Right lobe of liver (tissue), 6 donors: Measurements from ENCODE around the gene SPPL3. TPM values are rescaled to one million over a fixed set of nuclear protein-coding genes. Genes with fewer than 3 reads are reported as not detected.

Experiments used
- ATAC-seq, 4 donors: fragments of 200-7000 bp; cut with Tn5 transposase; one replicate each; pipeline ENCODE4 v1.9.1; 2020; ENCODE audit warnings: mild to moderate bottlenecking in 4 of 4, moderate library complexity in 4 of 4
- DNase-seq, 3 donors: peaks; one replicate each; pipeline ENCODE4 v3.0.0-alpha.2; 2020
- H3K27ac ChIP-seq, 3 donors: fragments of 200-600 bp; one replicate each; pipeline ENCODE4 v1.8.0; 2022
- H3K27me3 ChIP-seq, 2 donors: fragments of 200-600 bp; one replicate each; pipeline ENCODE4 v1.8.0; 2022
- H3K36me3 ChIP-seq, 4 donors: fragments of 200-600 bp; sonication (generic) in 1 of 4; one replicate each; pipeline versions ENCODE4 v1.5.1 to v1.8.0; 2017 to 2022; ENCODE audit warnings: control low read depth in 1 of 4
- H3K4me1 ChIP-seq, 4 donors: fragments of 200-600 bp; sonication (generic) in 1 of 4; one replicate each; pipeline versions ENCODE4 v1.5.1 to v1.8.0; 2017 to 2022; ENCODE audit warnings: control low read depth in 1 of 4
- H3K4me3 ChIP-seq, 3 donors: fragments of 200-600 bp; one replicate each; pipeline ENCODE4 v1.8.0; 2022
- H3K9me3 ChIP-seq, 4 donors: fragments of 200-600 bp; sonication (generic) in 1 of 4; one replicate each; pipeline versions ENCODE4 v1.5.1 to v1.8.0; 2017 to 2022; ENCODE audit warnings: control low read depth in 1 of 4
- POLR2A ChIP-seq: fragments of 450-650 bp; IDR thresholded peaks from one replicate; pipeline ENCODE4 v1.6.1; 2017; ENCODE audit warnings: antibody characterized with exemption, mild to moderate bottlenecking
- WGBS: methylation state at CpG from one replicate; pipeline ENCODE4 v1.1.6; 2018; ENCODE audit warnings: low coverage, low lambda C conversion rate; ENCODE audit not compliant: insufficient coverage; ENCODE audit errors: missing lambda C conversion rate; 5-methylcytosine and 5-hydroxymethylcytosine counted together
- intact Hi-C, 2 donors: fragments of 100-400 bp; cut with DNase I; formaldehyde crosslinking; loops; one replicate each; pipeline versions ENCODE4 v1.11.2 to v1.14.1; 2022
- total RNA-seq, 6 experiments: library from RNA; depleted of rRNA in 2 of 6; stranded (reverse); fragments of >200 nt in 2 of 6; fragmentation: NEBNext Ultra II Directional in 3 of 6; extraction: Animal tissue kit (Norgen Biotek cat#: 25700) in 3 of 6; gene quantifications; one replicate each; pipeline versions ENCODE4 v1.1.0 to v1.2.4, GENCODE V29; 2016 to 2023
- TF ChIP-seq, protein P1 (sequence below), 4 donors: fragments of 200-600 bp in 3 of 4; fragments of 450-650 bp in 1 of 4; IDR thresholded peaks; one replicate each; pipeline versions ENCODE4 v1.5.1 to v1.8.0; 2016 to 2022; ENCODE audit warnings: antibody characterized with exemption in 4 of 4, mild to moderate bottlenecking in 2 of 4
- donor health status: DM: no; HTN: yes; CAD: no.
- donor health status: DM: no; HTN: no; CAD: no.
- donor health status: DM: no; HTN: no; CAD: no.
- donor health status: DM: no; HTN: yes; CAD: no.
- donor health status: DM: no; HTN: yes; CAD: no.

SPPL3 gene
- total RNA-seq, 6 experiments from 2014 or later, result 10.7 to 26.6 (median 16.9) TPM

DNA sequence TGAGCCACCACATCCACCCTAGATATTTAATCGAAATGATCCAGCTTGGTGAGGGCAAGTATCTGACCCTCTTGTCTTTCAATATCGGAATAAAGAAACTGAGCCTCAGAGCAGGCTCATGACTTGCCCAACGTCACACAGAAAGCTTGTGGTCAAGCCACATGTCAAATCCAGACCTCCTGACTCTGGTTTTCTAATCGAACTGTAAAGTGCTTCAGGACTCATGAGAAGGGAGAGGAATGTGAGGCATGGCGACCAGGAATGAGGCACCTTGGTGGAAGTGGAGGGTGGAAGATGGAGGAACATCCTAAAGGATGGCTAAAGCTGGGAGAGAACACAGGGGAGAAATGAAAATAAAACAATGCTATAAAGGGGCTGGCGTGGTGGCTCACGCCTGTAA, 27.9 kb upstream of the SPPL3 start:
- no peaks in the 10 kb centered on the region for H3K9me3 ChIP-seq
- no peaks in the 10 kb centered on the region for H3K36me3 ChIP-seq
- H3K27me3 ChIP-seq, result no peaks in the 10 kb centered on the region
- H3K4me1 ChIP-seq, result no peaks in the 10 kb centered on the region
- TF ChIP-seq POLR2A, result no peak
- TF ChIP-seq, protein P1, sequence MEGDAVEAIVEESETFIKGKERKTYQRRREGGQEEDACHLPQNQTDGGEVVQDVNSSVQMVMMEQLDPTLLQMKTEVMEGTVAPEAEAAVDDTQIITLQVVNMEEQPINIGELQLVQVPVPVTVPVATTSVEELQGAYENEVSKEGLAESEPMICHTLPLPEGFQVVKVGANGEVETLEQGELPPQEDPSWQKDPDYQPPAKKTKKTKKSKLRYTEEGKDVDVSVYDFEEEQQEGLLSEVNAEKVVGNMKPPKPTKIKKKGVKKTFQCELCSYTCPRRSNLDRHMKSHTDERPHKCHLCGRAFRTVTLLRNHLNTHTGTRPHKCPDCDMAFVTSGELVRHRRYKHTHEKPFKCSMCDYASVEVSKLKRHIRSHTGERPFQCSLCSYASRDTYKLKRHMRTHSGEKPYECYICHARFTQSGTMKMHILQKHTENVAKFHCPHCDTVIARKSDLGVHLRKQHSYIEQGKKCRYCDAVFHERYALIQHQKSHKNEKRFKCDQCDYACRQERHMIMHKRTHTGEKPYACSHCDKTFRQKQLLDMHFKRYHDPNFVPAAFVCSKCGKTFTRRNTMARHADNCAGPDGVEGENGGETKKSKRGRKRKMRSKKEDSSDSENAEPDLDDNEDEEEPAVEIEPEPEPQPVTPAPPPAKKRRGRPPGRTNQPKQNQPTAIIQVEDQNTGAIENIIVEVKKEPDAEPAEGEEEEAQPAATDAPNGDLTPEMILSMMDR (IDR thresholded peaks at IDR 0.05), result no peak
- H3K4me3 ChIP-seq, result no peak overlapping the region
- intact Hi-C loops, result no loop called here
- H3K27ac ChIP-seq, result no peak overlapping the region
- no peak for DNase-seq
- ATAC-seq, result no peak
- WGBS, result 69% methylated on average over 7 of the region's 7 CpGs

DNA sequence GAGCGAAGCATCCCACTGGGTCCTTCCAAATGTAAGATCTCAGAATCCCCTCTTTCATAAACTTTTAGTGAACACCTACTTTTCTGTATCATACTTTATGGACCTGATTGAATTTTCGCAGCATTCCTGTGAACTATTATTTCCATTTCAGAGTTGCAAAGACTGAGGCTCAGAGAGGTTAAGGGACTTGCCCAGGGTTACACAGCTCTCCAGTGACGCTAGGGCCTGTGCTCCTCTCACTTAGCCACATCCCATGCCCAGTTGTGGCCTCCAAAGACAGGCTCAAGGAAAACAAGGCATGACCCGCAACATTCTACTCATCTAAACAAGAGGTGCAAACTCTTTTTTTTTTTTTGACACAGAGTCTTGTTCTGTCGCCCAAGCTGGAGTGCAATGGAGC, 25.9 kb upstream of the SPPL3 start:
- H3K27ac ChIP-seq, result no peak overlapping the region
- TF ChIP-seq, protein P1 (IDR thresholded peaks at IDR 0.05), result no peak
- intact Hi-C loops, result no loop called here
- H3K9me3 ChIP-seq, result no peaks in the 10 kb centered on the region
- ATAC-seq, result no peak
- 86% methylated on average over 3 of the region's 5 CpGs for WGBS
- H3K36me3 ChIP-seq, result no peaks in the 10 kb centered on the region
- no peak for DNase-seq
- no peaks in the 10 kb centered on the region for H3K27me3 ChIP-seq
- no peak overlapping the region for H3K4me3 ChIP-seq
- H3K4me1 ChIP-seq, result no peaks in the 10 kb centered on the region

DNA sequence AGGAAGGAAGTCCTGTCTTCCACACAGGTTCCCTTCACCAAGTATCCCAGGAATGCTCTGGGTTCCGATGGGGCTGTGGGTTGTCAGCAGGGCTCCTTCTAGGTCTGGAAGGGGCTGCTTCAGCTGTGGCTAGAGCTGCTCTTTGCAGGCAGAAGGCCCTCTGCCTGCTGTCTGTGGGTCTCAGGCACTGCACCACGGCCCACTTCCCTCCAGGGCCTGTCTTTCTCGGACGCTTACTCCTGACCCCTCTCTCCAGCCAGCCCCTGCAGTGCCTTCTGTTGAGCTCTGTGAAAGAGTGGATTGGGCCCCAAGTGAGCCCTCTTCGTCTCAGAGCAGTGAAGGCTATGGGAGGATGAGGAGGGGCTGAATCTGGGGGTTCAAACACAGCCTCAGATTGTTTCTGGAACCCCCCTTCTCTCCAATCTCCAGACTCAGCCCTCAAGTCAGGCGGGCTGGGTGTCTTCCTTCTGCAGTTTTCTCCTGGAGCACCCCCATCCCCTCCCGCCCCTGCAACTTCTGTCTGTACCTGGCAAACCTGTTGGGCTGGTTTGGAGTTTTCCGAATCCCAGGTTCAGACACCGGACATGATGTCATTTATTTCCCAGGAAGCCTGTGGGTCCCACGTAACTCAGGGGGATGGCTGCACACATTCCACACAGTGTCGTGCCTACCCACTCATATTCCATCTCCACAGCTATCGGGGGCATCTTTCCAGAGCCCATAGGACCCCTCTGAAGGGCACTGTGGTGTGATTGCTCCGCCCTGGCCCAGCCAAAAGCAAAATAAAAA, 24.9 kb upstream of the SPPL3 start:
- 57% methylated on average over 4 of the region's 13 CpGs for WGBS
- Histone ChIP-seq H3K27ac (no peak overlapping the region), H3K36me3 (no peaks in the 10 kb centered on the region), H3K9me3 (no peaks in the 10 kb centered on the region), H3K4me3 (no peak overlapping the region), H3K4me1 (no peaks in the 10 kb centered on the region), H3K27me3 (no peaks in the 10 kb centered on the region)
- no peak for TF ChIP-seq POLR2A
- intact Hi-C loops, result no loop called here
- ATAC-seq (peak in 2 of 4 donors; percentile 24 to 35), DNase-seq (no peak)

DNA sequence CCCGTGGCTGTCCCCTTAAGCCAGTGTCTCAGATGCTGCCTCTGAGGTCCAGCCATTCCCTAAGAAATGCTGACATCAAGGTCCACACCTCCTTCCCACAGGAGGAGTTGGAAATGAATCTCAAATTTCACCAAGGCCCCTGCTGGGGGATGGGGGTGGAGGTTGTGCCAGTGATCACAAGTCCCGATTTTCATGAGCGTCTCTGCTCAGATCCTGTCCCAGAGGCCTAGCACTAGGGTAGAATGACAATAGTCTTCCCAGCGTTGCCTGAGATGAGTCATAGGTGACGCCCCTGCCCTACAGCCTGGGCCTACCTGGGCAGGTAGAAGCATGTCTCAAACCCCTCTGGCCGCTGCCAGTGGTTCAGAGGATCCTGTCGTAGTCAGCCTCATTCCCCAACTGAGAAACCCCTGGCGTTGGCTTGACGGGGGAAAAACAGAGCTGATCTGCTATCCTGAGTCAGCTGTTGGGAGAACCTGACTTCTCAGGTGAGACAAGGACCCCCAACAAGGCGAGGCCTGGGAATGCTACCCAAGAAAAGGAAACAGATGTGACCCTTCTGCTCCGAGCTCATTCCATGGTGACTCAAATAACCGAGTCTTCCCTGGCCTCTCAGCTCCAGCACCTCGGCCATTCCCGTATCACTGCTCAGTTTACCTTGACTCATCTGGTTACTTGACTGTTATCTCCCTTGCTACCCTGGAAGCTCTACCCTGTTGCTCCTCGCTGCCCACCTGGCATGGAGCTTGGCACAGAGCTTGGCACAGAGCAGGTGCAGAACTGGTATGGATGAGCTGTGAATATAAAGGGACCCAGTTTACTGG, 21.8 kb upstream of the SPPL3 start:
- Histone ChIP-seq H3K9me3 (no peaks in the 10 kb centered on the region), H3K27me3 (no peaks in the 10 kb centered on the region), H3K27ac (no peak overlapping the region), H3K36me3 (no peaks in the 10 kb centered on the region), H3K4me3 (no peak overlapping the region), H3K4me1 (no peaks in the 10 kb centered on the region)
- WGBS, result no CpG with 5 or more reads among the region's 15 CpGs
- DNase-seq (no peak), ATAC-seq (no peak)
- TF ChIP-seq, protein P1 (IDR thresholded peaks at IDR 0.05), result no peak
- no peak for TF ChIP-seq POLR2A
- intact Hi-C loops, result no loop called here

DNA sequence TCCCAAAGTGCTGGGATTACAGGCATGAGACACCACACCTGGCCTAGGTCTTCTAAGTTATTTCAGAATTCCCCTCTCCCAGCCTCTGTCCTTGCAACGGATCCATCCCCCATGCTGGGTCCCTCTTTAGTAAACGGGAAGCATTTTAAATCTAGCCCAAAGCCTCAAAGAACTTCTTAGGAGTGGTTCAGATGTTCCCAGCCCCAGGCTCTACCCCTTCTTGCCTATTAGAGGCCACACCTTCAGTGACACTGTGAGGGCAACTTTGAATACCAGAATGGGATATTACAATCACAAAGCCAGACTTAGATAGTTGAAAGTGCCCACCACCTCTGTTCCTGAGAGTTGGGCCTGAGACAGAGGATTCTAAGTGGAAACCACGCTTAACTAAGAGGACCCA, 18.1 kb upstream of the SPPL3 start:
- no peak for TF ChIP-seq POLR2A
- TF ChIP-seq, protein P1 (IDR thresholded peaks at IDR 0.05), result no peak
- DNase-seq (no peak), ATAC-seq (no peak)
- Histone ChIP-seq H3K4me1 (no peaks in the 10 kb centered on the region), H3K9me3 (no peaks in the 10 kb centered on the region), H3K36me3 (no peaks in the 10 kb centered on the region), H3K27ac (no peak overlapping the region), H3K4me3 (no peak overlapping the region), H3K27me3 (no peaks in the 10 kb centered on the region)
- WGBS, result 56% methylated on average over 3 of the region's 3 CpGs
- intact Hi-C loops, result no loop called here
